A549 (cell line): Measurements from ENCODE around the gene C15orf39.

Experiments
- FOSL2 ChIP-seq, 2 experiments: fragments of 450-650 bp in 1 of 2; fragments of >200 bp in 1 of 2; sonication (Bioruptor Twin) in 1 of 2; formaldehyde crosslinking; IDR thresholded peaks; 2 replicates each; pipeline versions ENCODE4 v1.5.0 to v1.6.1; 2016 to 2020; ENCODE audit warnings: mild to moderate bottlenecking in 1 of 2, moderate library complexity in 1 of 2
- PBX3 ChIP-seq: IDR thresholded peaks from 2 replicates; pipeline ENCODE4 v1.6.1; 2012
- RAD21 ChIP-seq, 2 experiments: fragments of >200 bp in 1 of 2; sonication (Bioruptor Twin) in 1 of 2; formaldehyde crosslinking in 1 of 2; IDR thresholded peaks in 1 of 2; conservative IDR thresholded peaks in 1 of 2; 2 replicates in 1 of 2; 3 replicates in 1 of 2; pipeline ENCODE4 v1.6.1; 2012 to 2018; ENCODE audit warnings: inconsistent platforms in 1 of 2
- TF ChIP-seq, protein P1 (sequence below): fragments of >200 bp; sonication (Bioruptor Twin); formaldehyde crosslinking; IDR thresholded peaks from 3 replicates; pipeline ENCODE4 v1.6.1; 2016
- TF ChIP-seq, protein P2 (sequence below): fragments of >200 bp; sonication (Bioruptor Twin); formaldehyde crosslinking; IDR thresholded peaks from 3 replicates; pipeline ENCODE4 v1.5.1; 2016

DNA sequence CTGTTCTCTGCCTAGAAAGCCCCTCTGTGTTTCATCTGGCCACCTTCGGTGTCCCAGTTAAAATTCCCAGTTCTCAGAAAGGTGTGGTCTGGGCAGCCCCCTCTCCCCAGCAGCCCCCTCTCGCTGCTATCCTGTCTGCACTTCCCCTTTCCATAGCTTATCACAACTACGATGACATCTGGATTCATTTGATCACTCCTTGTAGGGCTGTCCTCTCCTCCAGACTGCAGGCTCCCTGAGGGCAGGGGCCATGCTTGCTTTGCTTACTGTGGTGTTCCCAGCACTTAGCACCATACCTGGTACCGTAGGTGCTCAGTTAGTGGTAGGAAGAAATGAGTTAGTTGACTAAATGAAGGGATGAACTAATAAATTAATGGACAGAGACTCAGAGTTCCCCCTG lies 30.2 kb downstream of the C15orf39 start:
- TF ChIP-seq, protein P1, sequence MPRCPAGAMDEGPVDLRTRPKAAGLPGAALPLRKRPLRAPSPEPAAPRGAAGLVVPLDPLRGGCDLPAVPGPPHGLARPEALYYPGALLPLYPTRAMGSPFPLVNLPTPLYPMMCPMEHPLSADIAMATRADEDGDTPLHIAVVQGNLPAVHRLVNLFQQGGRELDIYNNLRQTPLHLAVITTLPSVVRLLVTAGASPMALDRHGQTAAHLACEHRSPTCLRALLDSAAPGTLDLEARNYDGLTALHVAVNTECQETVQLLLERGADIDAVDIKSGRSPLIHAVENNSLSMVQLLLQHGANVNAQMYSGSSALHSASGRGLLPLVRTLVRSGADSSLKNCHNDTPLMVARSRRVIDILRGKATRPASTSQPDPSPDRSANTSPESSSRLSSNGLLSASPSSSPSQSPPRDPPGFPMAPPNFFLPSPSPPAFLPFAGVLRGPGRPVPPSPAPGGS: no peak
- TF ChIP-seq, protein P2, sequence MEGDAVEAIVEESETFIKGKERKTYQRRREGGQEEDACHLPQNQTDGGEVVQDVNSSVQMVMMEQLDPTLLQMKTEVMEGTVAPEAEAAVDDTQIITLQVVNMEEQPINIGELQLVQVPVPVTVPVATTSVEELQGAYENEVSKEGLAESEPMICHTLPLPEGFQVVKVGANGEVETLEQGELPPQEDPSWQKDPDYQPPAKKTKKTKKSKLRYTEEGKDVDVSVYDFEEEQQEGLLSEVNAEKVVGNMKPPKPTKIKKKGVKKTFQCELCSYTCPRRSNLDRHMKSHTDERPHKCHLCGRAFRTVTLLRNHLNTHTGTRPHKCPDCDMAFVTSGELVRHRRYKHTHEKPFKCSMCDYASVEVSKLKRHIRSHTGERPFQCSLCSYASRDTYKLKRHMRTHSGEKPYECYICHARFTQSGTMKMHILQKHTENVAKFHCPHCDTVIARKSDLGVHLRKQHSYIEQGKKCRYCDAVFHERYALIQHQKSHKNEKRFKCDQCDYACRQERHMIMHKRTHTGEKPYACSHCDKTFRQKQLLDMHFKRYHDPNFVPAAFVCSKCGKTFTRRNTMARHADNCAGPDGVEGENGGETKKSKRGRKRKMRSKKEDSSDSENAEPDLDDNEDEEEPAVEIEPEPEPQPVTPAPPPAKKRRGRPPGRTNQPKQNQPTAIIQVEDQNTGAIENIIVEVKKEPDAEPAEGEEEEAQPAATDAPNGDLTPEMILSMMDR: no peak
- TF ChIP-seq FOSL2 (IDR thresholded peaks at IDR 0.05) (no peak), FOSL2 (CRISPR knock-in tag; IDR thresholded peaks at IDR 0.05) (no peak), PBX3 (no peak), RAD21 (conservative IDR thresholded peaks at IDR 0.05 in 1 of 2, IDR thresholded peaks at IDR 0.05 in 1 of 2) (no peak)
